H1 (cell line): Measurements from ENCODE around the gene ASPRV1. TPM values are rescaled to one million over a fixed set of nuclear protein-coding genes. Genes with fewer than 3 reads are reported as not detected.

Experiments
- CBX8 ChIP-seq: fragments of 300-800, 300-1000 bp; sonication (generic); IDR thresholded peaks from 2 replicates; pipeline ENCODE4 v1.7.1; 2016; ENCODE audit warnings: low read depth, low read length, borderline replicate concordance
- CHD1 ChIP-seq: IDR thresholded peaks from 2 replicates; pipeline ENCODE4 v1.6.1; 2012; ENCODE audit warnings: low read depth, low read length, improper control_type of control experiment
- CHD2 ChIP-seq: IDR thresholded peaks from 2 replicates; pipeline ENCODE4 v1.6.1; 2012; ENCODE audit warnings: low read length, improper control_type of control experiment
- HDAC6 ChIP-seq: IDR thresholded peaks from one replicate; pipeline ENCODE4 v1.7.1; 2012; ENCODE audit warnings: low read depth, mild to moderate bottlenecking, inconsistent platforms, low read length, moderate library complexity
- JUN ChIP-seq: IDR thresholded peaks from 2 replicates; pipeline ENCODE4 v1.6.1; 2011; ENCODE audit warnings: low read depth, mild to moderate bottlenecking, improper control_type of control experiment, low read length
- MAFK ChIP-seq: IDR thresholded peaks from 2 replicates; pipeline ENCODE4 v1.6.1; 2012; ENCODE audit warnings: low read depth, mild to moderate bottlenecking, improper control_type of control experiment, low read length
- RAD21 ChIP-seq, 2 experiments: IDR thresholded peaks in 1 of 2; conservative IDR thresholded peaks in 1 of 2; 2 replicates each; pipeline ENCODE4 v1.6.1; 2011; ENCODE audit warnings: low read depth in 2 of 2, low read length in 2 of 2, improper control_type of control experiment in 1 of 2, inconsistent platforms in 1 of 2, mild to moderate bottlenecking in 1 of 2, moderate library complexity in 1 of 2
- SP4 ChIP-seq: IDR thresholded peaks from 2 replicates; pipeline ENCODE4 v1.6.1; 2012; ENCODE audit warnings: low read length, inconsistent platforms
- TBP ChIP-seq: IDR thresholded peaks from 2 replicates; pipeline ENCODE4 v1.6.1; 2011; ENCODE audit warnings: low read depth, low read length, improper control_type of control experiment
- polyA plus RNA-seq, 7 experiments: library from polyadenylated mRNA; depleted of rRNA in 3 of 7; stranded (reverse) in 5 of 7; unstranded in 2 of 7; fragments of >200 nt in 5 of 7; fragments of 200-250 nt in 2 of 7; gene quantifications; 1 replicate in 5 of 7; 2 replicates in 1 of 7; 4 replicates in 1 of 7; pipeline versions ENCODE4 v1.2.1 to v1.2.3, GENCODE V29; 2011 to 2013; ENCODE audit warnings: missing spikeins in 2 of 7, mixed read lengths in 2 of 7
- total RNA-seq: library from RNA; stranded (reverse); fragmentation: NEBNext Ultra II Directional; extraction: Animal tissue kit (Norgen Biotek cat#: 25700); gene quantifications from 2 replicates; pipeline ENCODE4 v1.2.1, GENCODE V29; 2021

Gene ASPRV1
- total and polyA plus RNA-seq, 2 of the 8 experiments (the other 6 are each of a cell fraction or from before 2014, with no cell fraction given), result 0.59 to 0.95 TPM

GRCh38 chr2:69936906-69937305 is 24.5 kb downstream of the ASPRV1 start (continued):
- TF ChIP-seq RAD21 (IDR thresholded peaks at IDR 0.05 in 1 of 2, conservative IDR thresholded peaks at IDR 0.05 in 1 of 2; ENCODE audit: low read depth in 2 of 2, low read length in 2 of 2) (no peak), SP4 (no peak), MAFK (no peak), HDAC6 (no peak), JUN (no peak), CBX8 (no peak), TBP (no peak), CHD1 (no peak), CHD2 (no peak)
